Nephron progenitor cell (in vitro differentiated cells): Measurements from ENCODE around the gene STX12.
"Not testable (repeated sequence)": the region's sequence is repeated elsewhere in the genome, so short reads cannot be mapped to it uniquely, and the experiment has no call there.

Experiments
- DNase-seq: peaks from one replicate; pipeline ENCODE4 v3.0.0; 2021
- H3K27ac Mint-ChIP-seq: 2 replicates; pipeline ENCODE4 v1.8.0; 2021; ENCODE audit warnings: mild to moderate bottlenecking, moderate library complexity, mixed read lengths
- H3K27me3 Mint-ChIP-seq: 2 replicates; pipeline ENCODE4 v1.8.0; 2021; ENCODE audit warnings: mild to moderate bottlenecking, low read depth, mixed read lengths; ENCODE audit not compliant: poor library complexity
- H3K36me3 Mint-ChIP-seq: 2 replicates; pipeline ENCODE4 v1.8.0; 2021; ENCODE audit warnings: low read depth, mixed read lengths
- H3K4me1 Mint-ChIP-seq: 2 replicates; pipeline ENCODE4 v1.8.0; 2021; ENCODE audit warnings: mixed read lengths
- H3K4me3 Mint-ChIP-seq: 2 replicates; pipeline ENCODE4 v1.8.0; 2021; ENCODE audit warnings: mild to moderate bottlenecking, moderate library complexity, mixed read lengths
- H3K9me3 Mint-ChIP-seq: 2 replicates; pipeline ENCODE4 v1.8.0; 2021; ENCODE audit warnings: mild to moderate bottlenecking, moderate library complexity, mixed read lengths
- TF ChIP-seq, protein P1 (sequence below): fragments of 200-600 bp; sonication (generic); IDR thresholded peaks from 2 replicates; pipeline ENCODE4 v1.5.0; 2021; ENCODE audit warnings: antibody characterized with exemption

Gene STX12

GRCh38 chr1:27772036-27772931, 735 bp upstream of the STX12 start:
- TF ChIP-seq, protein P1, sequence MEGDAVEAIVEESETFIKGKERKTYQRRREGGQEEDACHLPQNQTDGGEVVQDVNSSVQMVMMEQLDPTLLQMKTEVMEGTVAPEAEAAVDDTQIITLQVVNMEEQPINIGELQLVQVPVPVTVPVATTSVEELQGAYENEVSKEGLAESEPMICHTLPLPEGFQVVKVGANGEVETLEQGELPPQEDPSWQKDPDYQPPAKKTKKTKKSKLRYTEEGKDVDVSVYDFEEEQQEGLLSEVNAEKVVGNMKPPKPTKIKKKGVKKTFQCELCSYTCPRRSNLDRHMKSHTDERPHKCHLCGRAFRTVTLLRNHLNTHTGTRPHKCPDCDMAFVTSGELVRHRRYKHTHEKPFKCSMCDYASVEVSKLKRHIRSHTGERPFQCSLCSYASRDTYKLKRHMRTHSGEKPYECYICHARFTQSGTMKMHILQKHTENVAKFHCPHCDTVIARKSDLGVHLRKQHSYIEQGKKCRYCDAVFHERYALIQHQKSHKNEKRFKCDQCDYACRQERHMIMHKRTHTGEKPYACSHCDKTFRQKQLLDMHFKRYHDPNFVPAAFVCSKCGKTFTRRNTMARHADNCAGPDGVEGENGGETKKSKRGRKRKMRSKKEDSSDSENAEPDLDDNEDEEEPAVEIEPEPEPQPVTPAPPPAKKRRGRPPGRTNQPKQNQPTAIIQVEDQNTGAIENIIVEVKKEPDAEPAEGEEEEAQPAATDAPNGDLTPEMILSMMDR, result no peak
- no peak for DNase-seq
- H3K4me1 Mint-ChIP-seq, result peaks cover 13% of the 10 kb centered on the region
- peak overlapping the region; percentile 73 for H3K27ac Mint-ChIP-seq
- no peaks in the 10 kb centered on the region for H3K9me3 Mint-ChIP-seq
- H3K4me3 Mint-ChIP-seq, result peak overlapping the region; percentile 92
- peaks cover 4% of the 10 kb centered on the region for H3K27me3 Mint-ChIP-seq
- H3K36me3 Mint-ChIP-seq, result no peaks in the 10 kb centered on the region

GRCh38 chr1:27773826-27774445, 917 bp downstream of the STX12 start:
- no peak for DNase-seq
- H3K27ac Mint-ChIP-seq, result peak overlapping the region; percentile 82
- TF ChIP-seq, protein P1, result no peak
- H3K9me3 Mint-ChIP-seq, result no peaks in the 10 kb centered on the region
- H3K4me3 Mint-ChIP-seq, result peak overlapping the region; percentile 92
- H3K36me3 Mint-ChIP-seq, result no peaks in the 10 kb centered on the region
- H3K27me3 Mint-ChIP-seq, result peaks cover 4% of the 10 kb centered on the region
- H3K4me1 Mint-ChIP-seq, result peaks cover 13% of the 10 kb centered on the region

GRCh38 chr1:27774654-27775053, 1.6 kb downstream of the STX12 start:
- Mint-ChIP-seq H3K4me3 (no peak overlapping the region), H3K36me3 (peaks cover 3% of the 10 kb centered on the region), H3K4me1 (peaks cover 13% of the 10 kb centered on the region), H3K27me3 (peaks cover 4% of the 10 kb centered on the region), H3K9me3 (no peaks in the 10 kb centered on the region), H3K27ac (no peak overlapping the region)
- DNase-seq, result no peak
- TF ChIP-seq, protein P1, result no peak

- not testable (repeated sequence) for H3K27ac Mint-ChIP-seq, H3K9me3 Mint-ChIP-seq, H3K36me3 Mint-ChIP-seq, DNase-seq, H3K4me3 Mint-ChIP-seq, H3K27me3 Mint-ChIP-seq
- H3K4me1 Mint-ChIP-seq, result peaks cover 13% of the 10 kb centered on the region
Observed at GRCh38 chr1:27775336-27775735, 2.3 kb downstream of the STX12 start.

DNA sequence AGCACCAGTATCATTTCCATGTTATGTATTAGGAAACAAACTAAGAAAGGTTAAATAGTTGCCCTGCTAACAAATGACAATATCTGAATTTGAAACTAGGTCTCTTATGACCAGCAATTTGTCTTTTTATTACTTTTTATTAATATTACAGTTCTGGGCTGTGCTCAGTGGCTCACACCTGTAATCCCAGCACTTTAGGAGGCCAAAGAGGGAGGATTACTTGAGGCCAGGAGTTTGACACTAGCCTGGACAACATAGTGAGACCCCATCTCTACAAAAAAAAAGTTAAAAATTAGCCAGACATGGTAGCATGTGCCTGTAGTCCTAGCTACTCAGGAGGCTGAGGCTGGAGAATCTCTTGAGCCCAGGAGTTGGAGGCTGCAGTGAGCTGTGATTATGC, 3.3 kb downstream of the STX12 start:
- H3K4me3 Mint-ChIP-seq, H3K27ac Mint-ChIP-seq, DNase-seq, H3K27me3 Mint-ChIP-seq, H3K36me3 Mint-ChIP-seq, H3K9me3 Mint-ChIP-seq: not testable (repeated sequence)
- peaks cover 13% of the 10 kb centered on the region for H3K4me1 Mint-ChIP-seq

- Mint-ChIP-seq H3K36me3 (peaks cover 9% of the 10 kb centered on the region), H3K4me1 (peaks cover 8% of the 10 kb centered on the region), H3K27me3 (no peaks in the 10 kb centered on the region), H3K27ac (no peak overlapping the region), H3K9me3 (no peaks in the 10 kb centered on the region), H3K4me3 (no peak overlapping the region)
- TF ChIP-seq, protein P1, result no peak
- DNase-seq, result no peak
Observed at GRCh38 chr1:27778056-27778455, 5.0 kb downstream of the STX12 start.
